ENCODE measurements around the gene CRADD.

GRCh38 chr12:93915411-93915810, 238.2 kb downstream of the CRADD start:
- TF ChIP-seq CTCF (IDR thresholded peaks at IDR 0.05), result no peak
- no peak for TF ChIP-seq POLR2A (IDR thresholded peaks at IDR 0.05)

Measured in body of pancreas (tissue), 4 donors.